DND-41 (cell line): ENCODE data around the gene WDPCP.
"Not testable (repeated sequence)": the region's sequence is repeated elsewhere in the genome, so short reads cannot be mapped to it uniquely, and the experiment has no call there.

ENCODE experiments used
- ATAC-seq: fragments of 200-7000 bp; cut with Tn5 transposase; 3 replicates; pipeline ENCODE4 v1.9.1; 2021; ENCODE audit warnings: low read depth; ENCODE audit not compliant: insufficient read depth
- DNase-seq: peaks from one replicate; pipeline ENCODE4 v3.0.0-alpha.2; 2020
- H2AFZ ChIP-seq: 2 replicates; pipeline ENCODE4 v1.6.0; 2012; ENCODE audit warnings: low read depth, low read length
- H3K27ac ChIP-seq: 2 replicates; pipeline ENCODE4 v1.5.1; 2012; ENCODE audit warnings: low read length, inconsistent platforms
- H3K27me3 ChIP-seq: fragments of 200-600 bp; sonication (generic); 2 replicates; pipeline ENCODE4 v1.6.0; 2012; ENCODE audit warnings: low read length, mild to moderate bottlenecking, inconsistent platforms; ENCODE audit not compliant: insufficient read depth, poor library complexity
- H3K36me3 ChIP-seq: 2 replicates; pipeline ENCODE4 v1.5.1; 2012; ENCODE audit warnings: low read length, inconsistent platforms; ENCODE audit not compliant: insufficient read depth
- H3K4me1 ChIP-seq: 2 replicates; pipeline ENCODE4 v1.5.1; 2012; ENCODE audit warnings: mild to moderate bottlenecking, low read length; ENCODE audit not compliant: insufficient read depth
- H3K4me2 ChIP-seq: 2 replicates; pipeline ENCODE4 v1.6.0; 2012; ENCODE audit warnings: mild to moderate bottlenecking, moderate library complexity, low read length, inconsistent platforms; ENCODE audit not compliant: insufficient read depth
- H3K4me3 ChIP-seq, 2 experiments: fragments of 200-600 bp in 1 of 2; shearing (Covaris generic) in 1 of 2; 2 replicates each; pipeline ENCODE4 v1.5.1; 2012 to 2016; ENCODE audit warnings: inconsistent platforms in 2 of 2, low read length in 2 of 2, mild to moderate bottlenecking in 2 of 2, low read depth in 1 of 2, moderate library complexity in 1 of 2
- H3K79me2 ChIP-seq: 2 replicates; pipeline ENCODE4 v1.6.0; 2012; ENCODE audit warnings: low read length, inconsistent platforms; ENCODE audit not compliant: insufficient read depth
- H3K9ac ChIP-seq: 2 replicates; pipeline ENCODE4 v1.6.0; 2012; ENCODE audit warnings: low read depth, mild to moderate bottlenecking, inconsistent platforms, low read length, moderate library complexity
- H3K9me3 ChIP-seq: 2 replicates; pipeline ENCODE4 v1.5.1; 2012; ENCODE audit warnings: low read length, moderate library complexity, mild to moderate bottlenecking, inconsistent platforms; ENCODE audit not compliant: insufficient read depth, severe bottlenecking
- H4K20me1 ChIP-seq: 2 replicates; pipeline ENCODE4 v1.6.0; 2012; ENCODE audit warnings: low read length; ENCODE audit not compliant: insufficient read depth
- EZH2 ChIP-seq: IDR thresholded peaks from 3 replicates; pipeline ENCODE4 v1.6.1; 2012; ENCODE audit warnings: borderline replicate concordance, low read depth, mild to moderate bottlenecking, moderate library complexity, low read length, inconsistent platforms; ENCODE audit not compliant: severe bottlenecking
- TF ChIP-seq, protein P1 (sequence below): IDR thresholded peaks from 2 replicates; pipeline ENCODE4 v1.5.1; 2012; ENCODE audit warnings: borderline replicate concordance, low read length, moderate library complexity, mild to moderate bottlenecking; ENCODE audit not compliant: poor library complexity, severe bottlenecking; ENCODE audit errors: extremely low read depth

The WDPCP gene

DNA sequence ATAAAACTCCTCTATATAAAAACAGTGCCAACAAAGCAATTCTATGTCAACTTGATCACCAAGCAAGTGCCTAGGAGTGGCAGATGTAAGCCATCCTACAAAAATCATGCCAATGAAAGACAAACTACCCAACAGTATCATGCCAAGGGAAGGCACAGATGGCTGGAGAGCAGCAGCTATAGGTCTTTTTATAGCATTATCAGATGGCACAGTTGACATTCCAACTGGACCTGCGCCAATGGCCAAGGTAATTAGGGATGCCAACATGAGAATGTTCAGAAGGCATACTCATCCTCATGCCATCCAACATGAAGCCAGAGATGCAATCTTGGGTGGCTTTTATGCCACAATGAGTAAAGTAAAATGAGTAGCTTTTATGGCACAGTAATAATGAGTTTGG, 300.3 kb downstream of the WDPCP start:
- no peaks in the 10 kb centered on the region for H3K27me3 ChIP-seq
- no peaks in the 10 kb centered on the region for H3K79me2 ChIP-seq
- ATAC-seq: no peak

DNA sequence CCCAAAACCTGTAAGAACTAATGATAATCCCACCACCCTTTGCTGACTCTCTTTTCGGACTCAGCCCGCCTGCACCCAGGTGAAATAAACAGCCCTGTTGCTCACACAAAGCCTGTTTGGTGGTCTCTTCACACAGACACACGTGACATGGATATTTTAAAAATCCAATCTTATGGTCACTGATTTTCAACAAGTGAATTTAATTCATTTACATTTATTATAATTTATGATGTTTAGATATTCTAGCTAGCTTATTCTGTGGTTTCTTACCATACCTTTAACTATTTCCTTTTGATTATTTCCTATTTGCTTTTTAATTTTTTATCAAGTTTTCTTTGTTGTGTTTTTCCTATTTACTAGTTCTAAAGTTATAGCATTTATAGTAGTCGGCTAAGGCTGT, 301.8 kb downstream of the WDPCP start:
- not testable (repeated sequence) for H3K4me1 ChIP-seq, H3K4me3 ChIP-seq, H4K20me1 ChIP-seq, ATAC-seq, DNase-seq, H3K27ac ChIP-seq, H3K27me3 ChIP-seq, H3K4me2 ChIP-seq, H3K36me3 ChIP-seq, H2AFZ ChIP-seq, H3K79me2 ChIP-seq, H3K9ac ChIP-seq
- H3K9me3 ChIP-seq: peaks cover 12% of the 10 kb centered on the region

More for the DNA sequence above, 300.3 kb downstream of the WDPCP start:
- Histone ChIP-seq H3K36me3 (no peaks in the 10 kb centered on the region), H4K20me1 (no peaks in the 10 kb centered on the region), H3K9me3 (peaks cover 12% of the 10 kb centered on the region), H3K4me2 (no peak overlapping the region), H3K4me3 (no peak overlapping the region), H3K4me1 (no peaks in the 10 kb centered on the region), H3K9ac (no peak overlapping the region), H2AFZ (no peak overlapping the region), H3K27ac (no peak overlapping the region)
- TF ChIP-seq, protein P1, sequence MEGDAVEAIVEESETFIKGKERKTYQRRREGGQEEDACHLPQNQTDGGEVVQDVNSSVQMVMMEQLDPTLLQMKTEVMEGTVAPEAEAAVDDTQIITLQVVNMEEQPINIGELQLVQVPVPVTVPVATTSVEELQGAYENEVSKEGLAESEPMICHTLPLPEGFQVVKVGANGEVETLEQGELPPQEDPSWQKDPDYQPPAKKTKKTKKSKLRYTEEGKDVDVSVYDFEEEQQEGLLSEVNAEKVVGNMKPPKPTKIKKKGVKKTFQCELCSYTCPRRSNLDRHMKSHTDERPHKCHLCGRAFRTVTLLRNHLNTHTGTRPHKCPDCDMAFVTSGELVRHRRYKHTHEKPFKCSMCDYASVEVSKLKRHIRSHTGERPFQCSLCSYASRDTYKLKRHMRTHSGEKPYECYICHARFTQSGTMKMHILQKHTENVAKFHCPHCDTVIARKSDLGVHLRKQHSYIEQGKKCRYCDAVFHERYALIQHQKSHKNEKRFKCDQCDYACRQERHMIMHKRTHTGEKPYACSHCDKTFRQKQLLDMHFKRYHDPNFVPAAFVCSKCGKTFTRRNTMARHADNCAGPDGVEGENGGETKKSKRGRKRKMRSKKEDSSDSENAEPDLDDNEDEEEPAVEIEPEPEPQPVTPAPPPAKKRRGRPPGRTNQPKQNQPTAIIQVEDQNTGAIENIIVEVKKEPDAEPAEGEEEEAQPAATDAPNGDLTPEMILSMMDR: no peak
- no peak for TF ChIP-seq EZH2
- no peak for DNase-seq

DNA sequence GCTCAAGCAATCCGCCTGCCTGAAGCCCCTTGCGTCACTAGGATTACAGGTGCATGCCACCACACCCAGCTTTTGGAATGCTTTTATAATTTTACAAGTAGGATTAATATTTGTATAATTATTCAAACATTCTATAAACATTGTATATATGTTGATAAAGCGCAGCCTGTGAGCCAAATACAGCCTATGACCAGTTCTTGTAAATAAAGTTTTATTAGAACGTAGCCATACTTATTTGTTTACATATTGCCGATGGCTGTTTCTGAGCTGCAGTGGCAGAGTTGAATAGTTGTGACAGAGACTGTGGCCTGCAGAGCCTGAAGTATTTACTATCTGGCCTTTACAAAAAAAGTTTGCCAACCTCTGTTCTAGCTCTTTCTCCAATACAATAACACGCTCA, 305.0 kb downstream of the WDPCP start:
- ATAC-seq (no peak), DNase-seq (no peak)
- Histone ChIP-seq H3K79me2 (no peaks in the 10 kb centered on the region), H3K9me3 (peaks cover 12% of the 10 kb centered on the region), H3K4me1 (no peaks in the 10 kb centered on the region), H3K27me3 (no peaks in the 10 kb centered on the region), H2AFZ (no peak overlapping the region), H3K36me3 (no peaks in the 10 kb centered on the region), H3K4me2 (no peak overlapping the region), H3K4me3 (no peak overlapping the region), H4K20me1 (no peaks in the 10 kb centered on the region), H3K27ac (no peak overlapping the region), H3K9ac (no peak overlapping the region)
- TF ChIP-seq, protein P1: no peak
- TF ChIP-seq EZH2: no peak

DNA sequence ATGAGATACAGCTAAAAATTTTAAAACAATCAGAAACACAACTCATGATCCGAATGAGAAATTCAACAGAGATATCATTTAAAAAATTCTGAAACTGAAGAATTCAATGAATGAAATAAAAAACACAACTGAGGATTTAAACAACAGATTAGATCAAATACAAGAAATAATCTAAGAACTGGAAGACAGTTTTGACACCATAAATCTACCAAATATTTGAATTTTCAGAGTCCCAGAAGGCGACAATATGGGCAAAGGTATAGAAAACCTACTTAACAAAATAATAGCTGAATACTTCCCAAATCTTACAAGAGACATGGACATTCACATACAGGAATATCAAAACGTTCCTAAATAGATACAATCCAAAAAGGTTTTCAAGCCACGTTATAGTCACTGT, 315.7 kb downstream of the WDPCP start:
- Histone ChIP-seq H3K79me2 (no peaks in the 10 kb centered on the region), H3K27me3 (no peaks in the 10 kb centered on the region), H3K4me3 (no peak overlapping the region), H2AFZ (no peak overlapping the region), H3K9me3 (peaks cover 17% of the 10 kb centered on the region), H3K4me2 (no peak overlapping the region), H3K27ac (no peak overlapping the region), H3K9ac (no peak overlapping the region), H3K4me1 (no peaks in the 10 kb centered on the region), H4K20me1 (no peaks in the 10 kb centered on the region), H3K36me3 (no peaks in the 10 kb centered on the region)
- no peak for ATAC-seq
- no peak for DNase-seq
- TF ChIP-seq, protein P1: no peak
- TF ChIP-seq EZH2: no peak
